Central memory CD4-positive, alpha-beta T cell (primary cell): ENCODE data around the gene GPR78.
"Not testable (repeated sequence)": the region's sequence is repeated elsewhere in the genome, so short reads cannot be mapped to it uniquely, and the experiment has no call there.

ENCODE experiments used
- DNase-seq: peaks from one replicate; pipeline ENCODE4 v3.0.0; 2022

GPR78 gene

GRCh38 chr4:8618421-8618820 is 38.2 kb downstream of the GPR78 start:
- no peak for DNase-seq

- no peak for DNase-seq
Measured at GRCh38 chr4:8618961-8619720, 38.9 kb downstream of the GPR78 start.

- DNase-seq, result not testable (repeated sequence)
Measured at GRCh38 chr4:8621135-8621534, 40.9 kb downstream of the GPR78 start.

GRCh38 chr4:8624601-8625272 is 44.5 kb downstream of the GPR78 start:
- DNase-seq, result not testable (repeated sequence)

- DNase-seq, result not testable (repeated sequence)
Measured at GRCh38 chr4:8630240-8630905, 50.2 kb downstream of the GPR78 start.

GRCh38 chr4:8631896-8632295 is 51.7 kb downstream of the GPR78 start:
- not testable (repeated sequence) for DNase-seq

- DNase-seq, result not testable (repeated sequence)
Measured at GRCh38 chr4:8634773-8635172, 54.6 kb downstream of the GPR78 start.

GRCh38 chr4:8635897-8636554 is 55.8 kb downstream of the GPR78 start:
- not testable (repeated sequence) for DNase-seq
